ENCODE measurements around the gene DEFB116.
"Not testable (repeated sequence)": the region's sequence is repeated elsewhere in the genome, so short reads cannot be mapped to it uniquely, and the experiment has no call there.

- not testable (repeated sequence) for TF ChIP-seq CTCF (IDR thresholded peaks at IDR 0.05; ENCODE audit: low read depth, low read length, missing input control); SP1 (IDR thresholded peaks at IDR 0.05); TAF1 (conservative IDR thresholded peaks at IDR 0.05); JUND (IDR thresholded peaks at IDR 0.05)
- TF ChIP-seq, protein P1, sequence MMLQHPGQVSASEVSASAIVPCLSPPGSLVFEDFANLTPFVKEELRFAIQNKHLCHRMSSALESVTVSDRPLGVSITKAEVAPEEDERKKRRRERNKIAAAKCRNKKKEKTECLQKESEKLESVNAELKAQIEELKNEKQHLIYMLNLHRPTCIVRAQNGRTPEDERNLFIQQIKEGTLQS (IDR thresholded peaks at IDR 0.05): not testable (repeated sequence)
Measured at GRCh38 chr20:31284964-31285363, 23.4 kb downstream of the DEFB116 start.

Measured in liver (tissue), 3 donors.